Dermis microvascular lymphatic vessel endothelial cell (primary cell): ENCODE data around the gene LRRC46. TPM values are rescaled to one million over a fixed set of nuclear protein-coding genes. Genes with fewer than 3 reads are reported as not detected.

Experiments
- DNase-seq, 2 donors: peaks; one replicate each; pipeline versions ENCODE4 v3.0.0 to v3.0.0-alpha.2; 2010; ENCODE audit warnings: low read depth in 2 of 2
- total RNA-seq: library from RNA; depleted of rRNA; stranded (reverse); fragments of >200 nt; gene quantifications from 2 replicates; pipeline ENCODE4 v1.2.1, GENCODE V29; 2014

Gene LRRC46
- total RNA-seq, 1 donor from 2014 or later = under 0.01 TPM

GRCh38 chr17:47808830-47809480 lies 22.5 kb upstream of the LRRC46 start:
- no peak for DNase-seq

GRCh38 chr17:47810200-47810821 lies 21.2 kb upstream of the LRRC46 start:
- DNase-seq = peak in 1 of 2 donors; percentile 75

- no peak for DNase-seq
These were observed 20.4 kb upstream of the LRRC46 start for GRCh38 chr17:47810901-47811635.

- no peak for DNase-seq
These were observed 19.8 kb upstream of the LRRC46 start for GRCh38 chr17:47811709-47812108.

- DNase-seq = no peak
These were observed 19.1 kb upstream of the LRRC46 start for GRCh38 chr17:47812146-47812920.

GRCh38 chr17:47813077-47813476 lies 18.4 kb upstream of the LRRC46 start:
- no peak for DNase-seq

GRCh38 chr17:47813512-47814031 lies 17.9 kb upstream of the LRRC46 start:
- DNase-seq = no peak

- no peak for DNase-seq
These were observed 16.2 kb upstream of the LRRC46 start for GRCh38 chr17:47815106-47815918.

GRCh38 chr17:47816111-47816735 lies 15.2 kb upstream of the LRRC46 start:
- no peak for DNase-seq

GRCh38 chr17:47816947-47817346 lies 14.5 kb upstream of the LRRC46 start:
- no peak for DNase-seq

GRCh38 chr17:47818002-47818695 lies 13.3 kb upstream of the LRRC46 start:
- no peak for DNase-seq

- no peak for DNase-seq
These were observed 12.0 kb upstream of the LRRC46 start for GRCh38 chr17:47819475-47819874.

- no peak for DNase-seq
These were observed 11.3 kb upstream of the LRRC46 start for GRCh38 chr17:47820033-47820789.

- no peak for DNase-seq
These were observed 10.4 kb upstream of the LRRC46 start for GRCh38 chr17:47821031-47821423.

- peak; percentile 65 to 93 for DNase-seq
These were observed 9.8 kb upstream of the LRRC46 start, which contains the start of gene OSBPL7 for GRCh38 chr17:47821424-47822391. Gene OSBPL7 (minus strand): TSS chr17:47821794. CDS start chr17:47820278, 1,516 bp downstream.

- no peak for DNase-seq
These were observed 8.7 kb upstream of the LRRC46 start for GRCh38 chr17:47822785-47823184.

- no peak for DNase-seq
These were observed 8.0 kb upstream of the LRRC46 start for GRCh38 chr17:47823519-47823918.

GRCh38 chr17:47829870-47830269 lies 1.6 kb upstream of the LRRC46 start:
- no peak for DNase-seq
